GM12892 (cell line): Measurements from ENCODE around the gene UBA5.

Experiments used
- POLR2A ChIP-seq: IDR thresholded peaks from 2 replicates; pipeline ENCODE4 v1.6.1; 2011; ENCODE audit warnings: low read depth, low read length, control low read depth
- POLR2AphosphoS5 ChIP-seq: IDR thresholded peaks from 2 replicates; pipeline ENCODE4 v1.6.1; 2011; ENCODE audit warnings: low read depth, low read length, control low read depth
- TAF1 ChIP-seq: IDR thresholded peaks from 2 replicates; pipeline ENCODE4 v1.6.1; 2011; ENCODE audit warnings: low read depth, mild to moderate bottlenecking, control low read depth, low read length, borderline replicate concordance

DNA sequence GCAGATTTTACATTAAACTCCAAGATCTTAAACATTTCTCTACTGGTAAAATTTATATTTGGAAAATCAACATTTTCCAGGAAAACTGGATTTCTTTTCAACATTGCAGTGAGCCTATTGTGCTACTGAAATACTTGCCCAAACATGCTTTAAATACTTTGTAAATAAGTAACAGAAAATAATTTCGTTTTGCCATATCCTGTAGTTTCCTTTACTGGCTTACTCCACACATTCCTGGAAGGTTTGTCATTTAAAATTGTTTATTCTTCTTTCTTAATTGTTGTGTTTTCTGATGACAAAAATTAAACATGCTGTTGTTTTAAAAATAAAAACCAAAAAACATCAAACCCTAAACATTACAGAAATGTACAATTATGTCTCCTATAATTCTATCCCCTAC is 22.5 kb upstream of the UBA5 start:
- TF ChIP-seq POLR2A (no peak), POLR2AphosphoS5 (no peak), TAF1 (no peak)
